Stimulated activated CD8-positive, alpha-beta memory T cell treated with anti-CD3 and anti-CD28 coated beads, Interleukin-7, amount 100 ng/mL, for 4 hours (primary cell): ENCODE results near the gene REXO5.

Experiments used
- DNase-seq, 2 donors: peaks; one replicate each; pipeline ENCODE4 v3.0.0-alpha.2; 2020; ENCODE audit warnings: low read depth in 2 of 2

REXO5 gene

GRCh38 chr16:20871941-20872815 is 65.9 kb downstream of the REXO5 start:
- no peak for DNase-seq

- no peak for DNase-seq
Observed at GRCh38 chr16:20873331-20873730, 67.0 kb downstream of the REXO5 start.

GRCh38 chr16:20874088-20874581 is 67.8 kb downstream of the REXO5 start:
- no peak for DNase-seq

- no peak for DNase-seq
Observed at GRCh38 chr16:20875355-20875650, 69.0 kb downstream of the REXO5 start.

- no peak for DNase-seq
Observed at GRCh38 chr16:20878682-20879147, 72.4 kb downstream of the REXO5 start.

GRCh38 chr16:20879175-20880040 is 73.1 kb downstream of the REXO5 start:
- DNase-seq = no peak

- DNase-seq = no peak
Observed at GRCh38 chr16:20880867-20881502, 74.7 kb downstream of the REXO5 start.

- no peak for DNase-seq
Observed at GRCh38 chr16:20881503-20881878, 75.2 kb downstream of the REXO5 start.

- no peak for DNase-seq
Observed at GRCh38 chr16:20883554-20884239, 77.4 kb downstream of the REXO5 start.

- DNase-seq = no peak
Observed at GRCh38 chr16:20884240-20884556, 77.9 kb downstream of the REXO5 start.

GRCh38 chr16:20886320-20886719 is 80.0 kb downstream of the REXO5 start:
- no peak for DNase-seq

GRCh38 chr16:20887207-20887606 is 80.9 kb downstream of the REXO5 start:
- DNase-seq = no peak

- DNase-seq = no peak
Observed at GRCh38 chr16:20889625-20890275, 83.4 kb downstream of the REXO5 start.

GRCh38 chr16:20894388-20894787 is 88.1 kb downstream of the REXO5 start:
- DNase-seq = no peak

- no peak for DNase-seq
Observed at GRCh38 chr16:20897253-20897897, 91.0 kb downstream of the REXO5 start.

GRCh38 chr16:20897922-20898321 is 91.6 kb downstream of the REXO5 start:
- no peak for DNase-seq

- no peak for DNase-seq
Observed at GRCh38 chr16:20899071-20899470, 92.7 kb downstream of the REXO5 start.
